Dermis blood vessel endothelial cell (primary cell): ENCODE data around the gene SOX1. TPM values are rescaled to one million over a fixed set of nuclear protein-coding genes. Genes with fewer than 3 reads are reported as not detected.
A peak's percentile ranks its signal among the peaks of the same experiment; 100 is the strongest.

Source experiments
- DNase-seq: peaks from one replicate; pipeline ENCODE4 v3.0.0; 2010
- total RNA-seq: library from RNA; depleted of rRNA; stranded (reverse); fragments of >200 nt; gene quantifications from 2 replicates; pipeline ENCODE4 v1.2.3, GENCODE V29; 2014

The SOX1 gene
- total RNA-seq, 1 donor from 2014 or later: not detected

GRCh38 chr13:112059457-112060281 lies 7.3 kb upstream of the SOX1 start:
- no peak for DNase-seq

GRCh38 chr13:112060282-112060830 lies 6.6 kb upstream of the SOX1 start:
- DNase-seq: no peak

GRCh38 chr13:112060899-112061366 lies 6.0 kb upstream of the SOX1 start:
- DNase-seq: no peak

- no peak for DNase-seq
Measured at GRCh38 chr13:112061367-112062061, 5.4 kb upstream of the SOX1 start.

- DNase-seq: no peak
Measured at GRCh38 chr13:112062072-112062567, 4.8 kb upstream of the SOX1 start.

GRCh38 chr13:112062571-112063570 lies 4.1 kb upstream of the SOX1 start:
- peak; percentile 42 for DNase-seq

- no peak for DNase-seq
Measured at GRCh38 chr13:112063807-112064206, 3.1 kb upstream of the SOX1 start.

- DNase-seq: no peak
Measured at GRCh38 chr13:112064222-112064621, 2.7 kb upstream of the SOX1 start.

GRCh38 chr13:112065521-112065866 lies 1.5 kb upstream of the SOX1 start:
- no peak for DNase-seq

- no peak for DNase-seq
Measured at GRCh38 chr13:112065867-112066623, 904 bp upstream of the SOX1 start.

- peak; percentile 23 for DNase-seq
Measured at GRCh38 chr13:112066624-112067004, 335 bp upstream of the SOX1 start.

- DNase-seq: no peak
Measured at GRCh38 chr13:112067871-112068539, 1.1 kb downstream of the SOX1 start.

- no peak for DNase-seq
Measured at GRCh38 chr13:112068540-112069060, 1.7 kb downstream of the SOX1 start.

- no peak for DNase-seq
Measured at GRCh38 chr13:112069061-112069844, 2.3 kb downstream of the SOX1 start.

- no peak for DNase-seq
Measured at GRCh38 chr13:112069845-112070251, 2.9 kb downstream of the SOX1 start.

- DNase-seq: no peak
Measured at GRCh38 chr13:112071102-112071722, 4.3 kb downstream of the SOX1 start.

GRCh38 chr13:112071723-112072533 lies 5.0 kb downstream of the SOX1 start:
- DNase-seq: no peak

GRCh38 chr13:112072534-112073244 lies 5.7 kb downstream of the SOX1 start:
- no peak for DNase-seq
